Liver (tissue), 9 donors: ENCODE measurements around the gene CHD1. TPM values are rescaled to one million over a fixed set of nuclear protein-coding genes. Genes with fewer than 3 reads are reported as not detected.

ENCODE experiments used
- DNase-seq: peaks from one replicate; pipeline ENCODE4 v3.0.0-alpha.2; 2017; ENCODE audit warnings: low spot score
- H3K27ac ChIP-seq, 2 donors: one replicate each; pipeline ENCODE4 v1.7.0; 2013; ENCODE audit warnings: inconsistent platforms in 2 of 2, low read length in 2 of 2, control low read depth in 1 of 2, low read depth in 1 of 2, mild to moderate bottlenecking in 1 of 2
- H3K27me3 ChIP-seq, 4 donors: one replicate each; pipeline versions ENCODE4 v1.6.1 to v1.7.0; 2013; ENCODE audit warnings: low read length in 3 of 4, inconsistent platforms in 1 of 4, mild to moderate bottlenecking in 1 of 4, moderate library complexity in 1 of 4; ENCODE audit not compliant: control insufficient read depth in 4 of 4, insufficient read depth in 4 of 4
- H3K36me3 ChIP-seq, 4 donors: one replicate each; pipeline versions ENCODE4 v1.6.1 to v1.7.0; 2013; ENCODE audit warnings: low read length in 3 of 4, mild to moderate bottlenecking in 3 of 4, low read depth in 1 of 4, moderate library complexity in 1 of 4; ENCODE audit not compliant: control insufficient read depth in 4 of 4, insufficient read depth in 3 of 4
- H3K4me1 ChIP-seq, 4 donors: one replicate each; pipeline versions ENCODE4 v1.6.1 to v1.7.0; 2013; ENCODE audit warnings: low read length in 3 of 4, mild to moderate bottlenecking in 3 of 4, moderate library complexity in 1 of 4; ENCODE audit not compliant: control insufficient read depth in 4 of 4, insufficient read depth in 4 of 4
- H3K4me3 ChIP-seq, 3 donors: one replicate each; pipeline versions ENCODE4 v1.6.1 to v1.7.0; 2013; ENCODE audit warnings: low read length in 3 of 3, control low read depth in 1 of 3, low read depth in 1 of 3, mild to moderate bottlenecking in 1 of 3
- H3K9ac ChIP-seq, 2 donors: one replicate each; pipeline ENCODE4 v1.7.0; 2013; ENCODE audit warnings: low read length in 2 of 2, mild to moderate bottlenecking in 2 of 2, moderate library complexity in 2 of 2, control low read depth in 1 of 2, low read depth in 1 of 2
- H3K9me3 ChIP-seq, 4 donors: one replicate each; pipeline versions ENCODE4 v1.6.1 to v1.7.0; 2013; ENCODE audit warnings: low read length in 3 of 4; ENCODE audit not compliant: control insufficient read depth in 4 of 4
- EGR1 ChIP-seq, 2 donors: IDR thresholded peaks; 2 replicates each; pipeline ENCODE4 v1.6.1; 2016 to 2018; ENCODE audit warnings: antibody characterized with exemption in 2 of 2, low read depth in 2 of 2
- FOXA1 ChIP-seq: IDR thresholded peaks from 2 replicates; pipeline ENCODE4 v1.6.1; 2016; ENCODE audit warnings: antibody characterized with exemption
- FOXA2 ChIP-seq: IDR thresholded peaks from 2 replicates; pipeline ENCODE4 v1.6.1; 2016; ENCODE audit warnings: antibody characterized with exemption
- GABPA ChIP-seq, 2 donors: IDR thresholded peaks in 1 of 2; conservative IDR thresholded peaks in 1 of 2; 2 replicates each; pipeline ENCODE4 v1.6.1; 2016; ENCODE audit warnings: antibody characterized with exemption in 2 of 2, mild to moderate bottlenecking in 1 of 2, moderate library complexity in 1 of 2
- HNF4A ChIP-seq, 2 donors: conservative IDR thresholded peaks; 2 replicates each; pipeline ENCODE4 v1.6.1; 2016; ENCODE audit warnings: antibody characterized with exemption in 2 of 2, mild to moderate bottlenecking in 2 of 2
- HNF4G ChIP-seq: IDR thresholded peaks from 2 replicates; pipeline ENCODE4 v1.6.1; 2016; ENCODE audit warnings: antibody characterized with exemption
- JUND ChIP-seq, 2 donors: IDR thresholded peaks; 2 replicates each; pipeline ENCODE4 v1.6.1; 2016; ENCODE audit warnings: antibody characterized with exemption in 2 of 2
- NR2F2 ChIP-seq: IDR thresholded peaks from 2 replicates; pipeline ENCODE4 v1.6.1; 2016; ENCODE audit warnings: antibody characterized with exemption
- RAD21 ChIP-seq, 2 donors: IDR thresholded peaks; 2 replicates each; pipeline ENCODE4 v1.6.1; 2016; ENCODE audit warnings: antibody characterized with exemption in 2 of 2, mild to moderate bottlenecking in 2 of 2
- RXRA ChIP-seq, 2 donors: IDR thresholded peaks; 2 replicates each; pipeline ENCODE4 v1.6.1; 2017 to 2018; ENCODE audit warnings: antibody characterized with exemption in 2 of 2, mild to moderate bottlenecking in 1 of 2
- SP1 ChIP-seq: IDR thresholded peaks from 2 replicates; pipeline ENCODE4 v1.6.1; 2018; ENCODE audit warnings: antibody characterized with exemption, mild to moderate bottlenecking
- TAF1 ChIP-seq: conservative IDR thresholded peaks from 2 replicates; pipeline ENCODE4 v1.6.1; 2016; ENCODE audit warnings: antibody characterized with exemption, mild to moderate bottlenecking
- YY1 ChIP-seq: IDR thresholded peaks from 2 replicates; pipeline ENCODE4 v1.6.1; 2016; ENCODE audit warnings: antibody characterized with exemption, mild to moderate bottlenecking
- WGBS: extraction: QIAGEN DNeasy Blood & Tissue Kit; methylation state at CpG from one replicate; pipeline ENCODE4 v1.1.7; 2013; 5-methylcytosine and 5-hydroxymethylcytosine counted together
- polyA plus RNA-seq, 2 donors: library from polyadenylated mRNA; stranded (reverse) in 1 of 2; unstranded in 1 of 2; fragments of 200-250 nt in 1 of 2; fragments of >200 nt in 1 of 2; fragmentation: Nextera tagmentation in 1 of 2; extraction: Ambion mirVana in 1 of 2; gene quantifications; one replicate each; pipeline versions ENCODE4 v1.2.1 to v1.2.3, GENCODE V29; 2013 to 2015
- total RNA-seq, 2 donors: library from RNA; depleted of rRNA; stranded (reverse); fragments of >200 nt; gene quantifications; one replicate each; pipeline ENCODE4 v1.2.3, GENCODE V29; 2014
- TF ChIP-seq, protein P1 (sequence below): IDR thresholded peaks from 2 replicates; pipeline ENCODE4 v1.6.1; 2016; ENCODE audit warnings: antibody characterized with exemption
- TF ChIP-seq, protein P2 (sequence below): IDR thresholded peaks from 2 replicates; pipeline ENCODE4 v1.6.1; 2016; ENCODE audit warnings: antibody characterized with exemption
- TF ChIP-seq, protein P3 (sequence below): fragments of 150-350 bp; IDR thresholded peaks from 2 replicates; pipeline ENCODE4 v1.5.1; 2017; ENCODE audit warnings: improper control_type of control experiment, low read depth, low read length; ENCODE audit not compliant: missing input control
- TF ChIP-seq, protein P4 (sequence below): IDR thresholded peaks from 2 replicates; pipeline ENCODE4 v1.6.1; 2016; ENCODE audit warnings: antibody characterized with exemption, mild to moderate bottlenecking
- TF ChIP-seq, protein P5 (sequence below): IDR thresholded peaks from 2 replicates; pipeline ENCODE4 v1.6.1; 2016; ENCODE audit warnings: antibody characterized with exemption
- donor health status: healthy.
- donor health status: healthy.
- donor health status: healthy.
- donor health status: healthy.
- donor health status: healthy.

CHD1 gene
- total and polyA plus RNA-seq, 4 donors, result 5.1 to 44.8 (median 25.4) TPM

DNA sequence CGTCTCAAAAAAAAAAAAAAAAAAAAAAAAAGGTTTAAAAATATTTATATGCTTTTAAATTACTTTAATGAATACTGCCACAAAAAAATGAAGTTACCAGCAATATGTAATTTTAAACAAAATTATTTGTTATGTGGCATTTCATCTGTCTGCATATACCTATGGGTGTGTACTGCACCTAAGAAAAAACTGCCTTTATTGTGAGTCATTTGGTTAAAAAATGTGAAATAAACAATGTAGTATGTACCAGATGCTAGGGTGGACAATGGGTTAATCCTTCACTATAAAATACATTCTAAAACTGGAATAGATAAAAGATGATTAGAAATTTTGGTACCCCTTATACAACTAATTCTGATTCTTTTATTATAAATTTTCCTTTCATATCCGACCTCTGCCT, 12.3 kb downstream of the CHD1 start:
- H3K4me1 ChIP-seq, result peaks cover 0 to 7% (median 4%) of the 10 kb centered on the region in 4 donors
- 60% methylated on average over 2 of the region's 2 CpGs for WGBS
- DNase-seq, result no peak
- no peaks in the 10 kb centered on the region for H3K9me3 ChIP-seq
- H3K4me3 ChIP-seq, result no peak overlapping the region
- no peak for TF ChIP-seq NR2F2
- TF ChIP-seq, protein P1, sequence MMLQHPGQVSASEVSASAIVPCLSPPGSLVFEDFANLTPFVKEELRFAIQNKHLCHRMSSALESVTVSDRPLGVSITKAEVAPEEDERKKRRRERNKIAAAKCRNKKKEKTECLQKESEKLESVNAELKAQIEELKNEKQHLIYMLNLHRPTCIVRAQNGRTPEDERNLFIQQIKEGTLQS, result no peak
- no peak for TF ChIP-seq RAD21 (IDR thresholded peaks at IDR 0.05)
- TF ChIP-seq FOXA1, result no peak
- no peak for TF ChIP-seq FOXA2
- no peaks in the 10 kb centered on the region for H3K27me3 ChIP-seq
- peaks cover 2 to 9% (median 5%) of the 10 kb centered on the region in 4 donors for H3K36me3 ChIP-seq
- no peak overlapping the region for H3K9ac ChIP-seq
- no peak overlapping the region for H3K27ac ChIP-seq

DNA sequence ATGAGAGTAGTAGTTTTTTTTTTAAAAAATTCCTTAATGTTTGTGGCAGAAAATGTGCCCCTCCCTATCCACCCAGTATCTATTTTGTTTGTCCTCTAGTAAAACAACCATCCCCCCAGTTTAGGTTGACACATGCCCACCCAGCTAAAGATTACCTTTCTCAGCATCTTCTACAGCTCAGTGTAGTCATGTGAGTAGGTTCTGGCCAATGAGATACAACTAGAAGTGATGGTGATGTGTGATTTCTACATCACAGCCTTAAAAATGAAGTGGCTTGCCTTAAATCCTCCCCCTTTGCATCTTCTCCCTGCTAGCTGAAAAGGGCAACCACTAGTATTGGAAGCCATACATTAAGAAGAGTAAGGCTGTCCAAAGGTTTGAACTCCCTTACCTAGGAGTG, 14.9 kb downstream of the CHD1 start:
- peaks cover 0 to 5% (median 3%) of the 10 kb centered on the region in 4 donors for H3K4me1 ChIP-seq

More for the DNA sequence above, 14.9 kb downstream of the CHD1 start:
- Histone ChIP-seq H3K36me3 (peaks cover 0 to 2% (median under 1%) of the 10 kb centered on the region in 4 donors), H3K9ac (no peak overlapping the region), H3K4me3 (no peak overlapping the region), H3K27me3 (no peaks in the 10 kb centered on the region), H3K9me3 (no peaks in the 10 kb centered on the region), H3K27ac (no peak overlapping the region)
- TF ChIP-seq HNF4G (no peak), SP1 (no peak), JUND (IDR thresholded peaks at IDR 0.05) (no peak), FOXA2 (no peak), GABPA (IDR thresholded peaks at IDR 0.05 in 1 of 2, conservative IDR thresholded peaks at IDR 0.05 in 1 of 2) (no peak), TAF1 (no peak), FOXA1 (no peak), YY1 (no peak), NR2F2 (no peak), EGR1 (IDR thresholded peaks at IDR 0.05; ENCODE audit: low read depth in 2 of 2) (no peak), RAD21 (IDR thresholded peaks at IDR 0.05) (no peak), HNF4A (conservative IDR thresholded peaks at IDR 0.05) (no peak), RXRA (IDR thresholded peaks at IDR 0.05) (no peak)
- TF ChIP-seq, protein P2, sequence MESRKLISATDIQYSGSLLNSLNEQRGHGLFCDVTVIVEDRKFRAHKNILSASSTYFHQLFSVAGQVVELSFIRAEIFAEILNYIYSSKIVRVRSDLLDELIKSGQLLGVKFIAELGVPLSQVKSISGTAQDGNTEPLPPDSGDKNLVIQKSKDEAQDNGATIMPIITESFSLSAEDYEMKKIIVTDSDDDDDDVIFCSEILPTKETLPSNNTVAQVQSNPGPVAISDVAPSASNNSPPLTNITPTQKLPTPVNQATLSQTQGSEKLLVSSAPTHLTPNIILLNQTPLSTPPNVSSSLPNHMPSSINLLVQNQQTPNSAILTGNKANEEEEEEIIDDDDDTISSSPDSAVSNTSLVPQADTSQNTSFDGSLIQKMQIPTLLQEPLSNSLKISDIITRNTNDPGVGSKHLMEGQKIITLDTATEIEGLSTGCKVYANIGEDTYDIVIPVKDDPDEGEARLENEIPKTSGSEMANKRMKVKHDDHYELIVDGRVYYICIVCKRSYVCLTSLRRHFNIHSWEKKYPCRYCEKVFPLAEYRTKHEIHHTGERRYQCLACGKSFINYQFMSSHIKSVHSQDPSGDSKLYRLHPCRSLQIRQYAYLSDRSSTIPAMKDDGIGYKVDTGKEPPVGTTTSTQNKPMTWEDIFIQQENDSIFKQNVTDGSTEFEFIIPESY, result no peak
- TF ChIP-seq, protein P3, sequence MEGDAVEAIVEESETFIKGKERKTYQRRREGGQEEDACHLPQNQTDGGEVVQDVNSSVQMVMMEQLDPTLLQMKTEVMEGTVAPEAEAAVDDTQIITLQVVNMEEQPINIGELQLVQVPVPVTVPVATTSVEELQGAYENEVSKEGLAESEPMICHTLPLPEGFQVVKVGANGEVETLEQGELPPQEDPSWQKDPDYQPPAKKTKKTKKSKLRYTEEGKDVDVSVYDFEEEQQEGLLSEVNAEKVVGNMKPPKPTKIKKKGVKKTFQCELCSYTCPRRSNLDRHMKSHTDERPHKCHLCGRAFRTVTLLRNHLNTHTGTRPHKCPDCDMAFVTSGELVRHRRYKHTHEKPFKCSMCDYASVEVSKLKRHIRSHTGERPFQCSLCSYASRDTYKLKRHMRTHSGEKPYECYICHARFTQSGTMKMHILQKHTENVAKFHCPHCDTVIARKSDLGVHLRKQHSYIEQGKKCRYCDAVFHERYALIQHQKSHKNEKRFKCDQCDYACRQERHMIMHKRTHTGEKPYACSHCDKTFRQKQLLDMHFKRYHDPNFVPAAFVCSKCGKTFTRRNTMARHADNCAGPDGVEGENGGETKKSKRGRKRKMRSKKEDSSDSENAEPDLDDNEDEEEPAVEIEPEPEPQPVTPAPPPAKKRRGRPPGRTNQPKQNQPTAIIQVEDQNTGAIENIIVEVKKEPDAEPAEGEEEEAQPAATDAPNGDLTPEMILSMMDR, result no peak
- TF ChIP-seq, protein P1, result no peak
- TF ChIP-seq, protein P4, sequence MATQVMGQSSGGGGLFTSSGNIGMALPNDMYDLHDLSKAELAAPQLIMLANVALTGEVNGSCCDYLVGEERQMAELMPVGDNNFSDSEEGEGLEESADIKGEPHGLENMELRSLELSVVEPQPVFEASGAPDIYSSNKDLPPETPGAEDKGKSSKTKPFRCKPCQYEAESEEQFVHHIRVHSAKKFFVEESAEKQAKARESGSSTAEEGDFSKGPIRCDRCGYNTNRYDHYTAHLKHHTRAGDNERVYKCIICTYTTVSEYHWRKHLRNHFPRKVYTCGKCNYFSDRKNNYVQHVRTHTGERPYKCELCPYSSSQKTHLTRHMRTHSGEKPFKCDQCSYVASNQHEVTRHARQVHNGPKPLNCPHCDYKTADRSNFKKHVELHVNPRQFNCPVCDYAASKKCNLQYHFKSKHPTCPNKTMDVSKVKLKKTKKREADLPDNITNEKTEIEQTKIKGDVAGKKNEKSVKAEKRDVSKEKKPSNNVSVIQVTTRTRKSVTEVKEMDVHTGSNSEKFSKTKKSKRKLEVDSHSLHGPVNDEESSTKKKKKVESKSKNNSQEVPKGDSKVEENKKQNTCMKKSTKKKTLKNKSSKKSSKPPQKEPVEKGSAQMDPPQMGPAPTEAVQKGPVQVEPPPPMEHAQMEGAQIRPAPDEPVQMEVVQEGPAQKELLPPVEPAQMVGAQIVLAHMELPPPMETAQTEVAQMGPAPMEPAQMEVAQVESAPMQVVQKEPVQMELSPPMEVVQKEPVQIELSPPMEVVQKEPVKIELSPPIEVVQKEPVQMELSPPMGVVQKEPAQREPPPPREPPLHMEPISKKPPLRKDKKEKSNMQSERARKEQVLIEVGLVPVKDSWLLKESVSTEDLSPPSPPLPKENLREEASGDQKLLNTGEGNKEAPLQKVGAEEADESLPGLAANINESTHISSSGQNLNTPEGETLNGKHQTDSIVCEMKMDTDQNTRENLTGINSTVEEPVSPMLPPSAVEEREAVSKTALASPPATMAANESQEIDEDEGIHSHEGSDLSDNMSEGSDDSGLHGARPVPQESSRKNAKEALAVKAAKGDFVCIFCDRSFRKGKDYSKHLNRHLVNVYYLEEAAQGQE, result no peak
- TF ChIP-seq, protein P5, sequence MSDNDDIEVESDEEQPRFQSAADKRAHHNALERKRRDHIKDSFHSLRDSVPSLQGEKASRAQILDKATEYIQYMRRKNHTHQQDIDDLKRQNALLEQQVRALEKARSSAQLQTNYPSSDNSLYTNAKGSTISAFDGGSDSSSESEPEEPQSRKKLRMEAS, result no peak
- no peak for DNase-seq
